Testis (tissue), 3 donors: Measurements from ENCODE around the gene FBF1. TPM values are rescaled to one million over a fixed set of nuclear protein-coding genes. Genes with fewer than 3 reads are reported as not detected.
A peak's percentile ranks its signal among the peaks of the same experiment; 100 is the strongest.

Source experiments
- DNase-seq: peaks from one replicate; pipeline ENCODE4 v3.0.0-alpha.2; 2019
- H3K27ac ChIP-seq, 2 donors: fragments of 200-600 bp; sonication (generic); one replicate each; pipeline ENCODE4 v1.5.1; 2019
- H3K27me3 ChIP-seq: fragments of 200-600 bp; sonication (generic); one replicate; pipeline ENCODE4 v1.5.1; 2019
- H3K36me3 ChIP-seq: fragments of 200-600 bp; sonication (generic); one replicate; pipeline ENCODE4 v1.5.1; 2017; ENCODE audit warnings: low read depth; ENCODE audit errors: missing control alignments
- H3K4me1 ChIP-seq: fragments of 200-600 bp; sonication (generic); one replicate; pipeline ENCODE4 v1.5.1; 2019
- H3K4me3 ChIP-seq, 2 donors: fragments of 200-600 bp; sonication (generic); one replicate each; pipeline ENCODE4 v1.5.1; 2017 to 2019
- H3K9me3 ChIP-seq: fragments of 200-600 bp; sonication (generic); one replicate; pipeline ENCODE4 v1.5.1; 2017
- POLR2A ChIP-seq: fragments of 450-650 bp; IDR thresholded peaks from one replicate; pipeline ENCODE4 v1.6.1; 2017; ENCODE audit warnings: antibody characterized with exemption, mild to moderate bottlenecking, moderate library complexity
- WGBS, 2 donors: methylation state at CpG; one replicate each; pipeline ENCODE4 v1.1.5; 2018; 5-methylcytosine and 5-hydroxymethylcytosine counted together
- intact Hi-C: fragments of 100-400 bp; cut with DNase I; formaldehyde crosslinking; loops from one replicate; pipeline ENCODE4 v1.15.1; 2023; ENCODE audit warnings: low total_unique reads
- polyA plus RNA-seq: library from polyadenylated mRNA; stranded (reverse); fragments of 350-450 nt; fragmentation: Illumina TruSeq; extraction: RNeasy Lipid Tissue Mini Kit (QIAGEN cat#74804); gene quantifications from one replicate; pipeline ENCODE4 v1.2.3, GENCODE V29; 2014; ENCODE audit warnings: low read depth, low replicate concordance; ENCODE audit not compliant: insufficient read depth
- total RNA-seq, 2 donors: library from RNA; depleted of rRNA; stranded (reverse); fragments of >200 nt; gene quantifications; one replicate each; pipeline ENCODE4 v1.2.3, GENCODE V29; 2016
- TF ChIP-seq, protein P1 (sequence below), 3 experiments: fragments of 450-650 bp in 2 of 3; fragments of 200-600 bp in 1 of 3; sonication (generic) in 1 of 3; IDR thresholded peaks; one replicate each; pipeline ENCODE4 v1.5.1; 2016 to 2019; ENCODE audit warnings: antibody characterized with exemption in 3 of 3, mild to moderate bottlenecking in 2 of 3, moderate library complexity in 1 of 3

FBF1 gene
- total and polyA plus RNA-seq, 3 donors from 2014 or later = 81.1 to 119 (median 85.4) TPM

DNA sequence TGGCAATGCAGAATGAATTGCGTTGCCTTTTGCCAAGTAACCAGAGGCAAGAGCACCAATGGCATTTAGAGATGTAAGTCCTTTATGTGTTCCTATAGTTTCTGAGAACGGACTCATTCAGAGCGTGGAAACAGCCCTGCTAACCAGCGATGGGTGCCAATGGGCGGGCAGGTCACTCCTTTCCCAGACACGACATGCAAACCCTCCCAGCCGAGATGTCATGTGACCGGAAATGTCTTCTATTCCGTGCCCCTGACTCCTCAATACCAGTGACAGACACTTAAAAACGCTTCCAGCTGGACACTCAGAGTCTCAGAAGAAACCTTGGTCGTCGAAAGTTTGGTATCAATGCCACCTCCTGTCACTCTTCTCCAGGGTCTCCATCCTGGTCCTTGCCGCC lies 3.2 kb downstream of the FBF1 start:
- peaks cover 5% of the 10 kb centered on the region for H3K4me1 ChIP-seq
- no peaks in the 10 kb centered on the region for H3K36me3 ChIP-seq
- 89 to 90% methylated on average over 13 of the region's 13 CpGs for WGBS, 2 donors
- H3K27ac ChIP-seq = no peak overlapping the region
- no peak overlapping the region for H3K4me3 ChIP-seq
- intact Hi-C loops = no loop called here
- H3K27me3 ChIP-seq = no peaks in the 10 kb centered on the region
- H3K9me3 ChIP-seq = no peaks in the 10 kb centered on the region
- TF ChIP-seq, protein P1, sequence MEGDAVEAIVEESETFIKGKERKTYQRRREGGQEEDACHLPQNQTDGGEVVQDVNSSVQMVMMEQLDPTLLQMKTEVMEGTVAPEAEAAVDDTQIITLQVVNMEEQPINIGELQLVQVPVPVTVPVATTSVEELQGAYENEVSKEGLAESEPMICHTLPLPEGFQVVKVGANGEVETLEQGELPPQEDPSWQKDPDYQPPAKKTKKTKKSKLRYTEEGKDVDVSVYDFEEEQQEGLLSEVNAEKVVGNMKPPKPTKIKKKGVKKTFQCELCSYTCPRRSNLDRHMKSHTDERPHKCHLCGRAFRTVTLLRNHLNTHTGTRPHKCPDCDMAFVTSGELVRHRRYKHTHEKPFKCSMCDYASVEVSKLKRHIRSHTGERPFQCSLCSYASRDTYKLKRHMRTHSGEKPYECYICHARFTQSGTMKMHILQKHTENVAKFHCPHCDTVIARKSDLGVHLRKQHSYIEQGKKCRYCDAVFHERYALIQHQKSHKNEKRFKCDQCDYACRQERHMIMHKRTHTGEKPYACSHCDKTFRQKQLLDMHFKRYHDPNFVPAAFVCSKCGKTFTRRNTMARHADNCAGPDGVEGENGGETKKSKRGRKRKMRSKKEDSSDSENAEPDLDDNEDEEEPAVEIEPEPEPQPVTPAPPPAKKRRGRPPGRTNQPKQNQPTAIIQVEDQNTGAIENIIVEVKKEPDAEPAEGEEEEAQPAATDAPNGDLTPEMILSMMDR (IDR thresholded peaks at IDR 0.05) = no peak
- no peak for TF ChIP-seq POLR2A
- no peak for DNase-seq

DNA sequence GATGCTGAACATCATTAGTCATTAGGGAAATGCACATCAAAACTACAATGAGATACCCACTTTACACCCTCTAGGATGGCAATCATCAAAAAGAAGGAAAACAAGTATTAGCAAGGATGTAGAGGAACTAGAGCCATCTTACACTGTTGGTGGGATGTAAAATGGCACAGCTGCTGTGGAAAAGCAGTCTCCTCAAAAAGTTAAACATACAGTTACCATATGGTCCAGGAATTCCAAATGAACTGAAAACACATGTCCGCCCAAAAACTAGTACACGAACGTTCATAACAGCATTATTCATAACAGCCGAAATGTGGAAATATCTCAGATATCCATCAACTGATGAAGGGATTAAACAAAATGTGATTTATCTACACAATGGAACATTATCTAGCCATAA lies 7.0 kb downstream of the FBF1 start:
- WGBS, 2 donors = 88 to 90% methylated on average over 4 of the region's 4 CpGs
- H3K9me3 ChIP-seq = no peaks in the 10 kb centered on the region
- DNase-seq = no peak
- TF ChIP-seq, protein P1 (IDR thresholded peaks at IDR 0.05) = no peak
- TF ChIP-seq POLR2A = no peak
- H3K27me3 ChIP-seq = no peaks in the 10 kb centered on the region
- intact Hi-C loops = no loop called here
- H3K27ac ChIP-seq = no peak overlapping the region
- H3K4me3 ChIP-seq = no peak overlapping the region
- peaks cover 6% of the 10 kb centered on the region for H3K4me1 ChIP-seq
- no peaks in the 10 kb centered on the region for H3K36me3 ChIP-seq

DNA sequence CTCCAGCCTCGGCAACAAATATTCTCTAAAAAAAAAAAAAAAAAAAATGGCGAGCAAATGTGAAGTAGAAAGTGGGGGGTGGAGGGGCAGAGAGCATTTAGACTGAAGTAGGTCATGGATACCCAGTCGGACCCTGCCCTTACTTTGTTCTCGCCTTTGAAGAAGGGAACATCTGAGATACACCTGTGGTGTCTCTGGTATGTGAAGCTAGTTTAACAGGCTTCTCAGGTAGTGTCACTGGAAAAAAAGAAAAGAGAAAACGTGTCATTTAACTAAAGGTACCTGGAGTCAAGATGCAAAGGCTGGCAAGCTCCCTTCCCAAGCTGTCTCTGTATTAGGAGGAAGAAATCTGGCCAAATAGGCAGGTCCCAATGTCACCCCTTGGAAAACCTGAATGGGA lies 8.0 kb downstream of the FBF1 start:
- H3K9me3 ChIP-seq = no peaks in the 10 kb centered on the region
- H3K4me3 ChIP-seq = no peak overlapping the region
- H3K36me3 ChIP-seq = no peaks in the 10 kb centered on the region
- DNase-seq = no peak
- intact Hi-C loops = no loop called here
- no peak for TF ChIP-seq POLR2A
- 88 to 95% methylated on average over 5 of the region's 5 CpGs for WGBS, 2 donors
- H3K27ac ChIP-seq = no peak overlapping the region
- no peaks in the 10 kb centered on the region for H3K27me3 ChIP-seq
- peaks cover 6% of the 10 kb centered on the region for H3K4me1 ChIP-seq

DNA sequence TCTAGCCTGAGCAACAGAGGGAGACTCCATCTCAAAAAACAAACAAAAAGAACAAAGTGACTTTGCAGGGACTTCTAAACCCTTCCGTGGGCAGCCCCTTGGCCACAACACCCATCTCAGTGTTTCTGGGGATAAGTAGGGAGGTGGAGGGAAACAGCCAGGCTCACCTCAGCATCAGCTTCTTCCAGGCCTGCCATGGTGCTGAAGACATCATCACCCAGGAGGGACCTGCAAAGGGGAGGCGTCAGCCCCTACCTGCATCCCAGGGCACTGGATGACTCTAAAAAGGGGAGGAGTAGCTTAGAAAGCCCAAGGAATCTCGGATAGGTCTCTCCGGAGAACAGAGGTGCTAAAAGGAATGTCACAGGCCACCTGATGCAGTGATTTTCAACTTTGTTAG lies 9.8 kb downstream of the FBF1 start:
- Histone ChIP-seq H3K4me1 (peaks cover 6% of the 10 kb centered on the region), H3K27ac (no peak overlapping the region), H3K4me3 (no peak overlapping the region), H3K27me3 (no peaks in the 10 kb centered on the region), H3K9me3 (no peaks in the 10 kb centered on the region), H3K36me3 (no peaks in the 10 kb centered on the region)
- intact Hi-C loops = no loop called here
- no peak for TF ChIP-seq POLR2A
- TF ChIP-seq, protein P1 (IDR thresholded peaks at IDR 0.05) = no peak
- no peak for DNase-seq
- 87 to 94% methylated on average over 4 of the region's 4 CpGs for WGBS, 2 donors

DNA sequence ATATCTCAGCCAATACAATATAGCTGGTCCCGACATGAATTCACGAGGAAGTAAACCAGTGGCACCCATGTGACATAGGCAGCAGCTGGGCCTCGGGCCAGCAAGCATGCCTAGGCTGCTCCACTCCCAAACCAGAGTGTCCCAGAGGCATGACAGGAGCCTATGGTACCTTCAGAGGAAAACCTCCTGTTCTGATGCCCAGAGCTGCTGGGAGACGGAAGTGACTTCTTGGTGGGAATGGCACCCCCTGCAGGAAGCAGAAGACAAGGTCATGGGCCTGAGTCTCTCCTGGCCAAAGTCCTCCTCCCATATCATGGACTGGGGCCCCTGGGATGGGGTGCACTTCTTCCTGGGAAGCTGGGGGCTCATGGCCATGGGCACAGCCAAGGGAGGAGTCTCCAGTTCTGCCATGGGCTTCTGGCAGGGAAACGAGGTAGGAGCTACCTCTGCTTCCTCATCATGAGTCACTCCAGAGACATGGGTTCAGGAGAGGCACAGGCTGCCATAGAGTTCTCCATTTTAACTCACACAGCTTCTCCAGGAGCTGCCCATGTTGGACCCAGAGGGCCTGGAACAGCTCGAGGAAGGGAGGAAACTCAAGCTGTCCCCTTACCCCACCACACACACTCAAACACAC lies 13.4 kb downstream of the FBF1 start:
- WGBS, 2 donors = 83 to 88% methylated on average over 6 of the region's 6 CpGs
- Histone ChIP-seq H3K4me3 (no peak overlapping the region), H3K27me3 (no peaks in the 10 kb centered on the region), H3K4me1 (peaks cover 20% of the 10 kb centered on the region), H3K36me3 (no peaks in the 10 kb centered on the region), H3K27ac (no peak overlapping the region), H3K9me3 (no peaks in the 10 kb centered on the region)
- no peak for DNase-seq
- intact Hi-C loops = no loop called here
- TF ChIP-seq, protein P1 (IDR thresholded peaks at IDR 0.05) = peak in 1 of 3 experiments; percentile 14
- TF ChIP-seq POLR2A = no peak
